GM12892 (cell line): Measurements from ENCODE around the gene TEPSIN.

ENCODE experiments used
- POLR2A ChIP-seq: IDR thresholded peaks from 2 replicates; pipeline ENCODE4 v1.6.1; 2011; ENCODE audit warnings: low read depth, low read length, control low read depth
- POLR2AphosphoS5 ChIP-seq: IDR thresholded peaks from 2 replicates; pipeline ENCODE4 v1.6.1; 2011; ENCODE audit warnings: low read depth, low read length, control low read depth
- TAF1 ChIP-seq: IDR thresholded peaks from 2 replicates; pipeline ENCODE4 v1.6.1; 2011; ENCODE audit warnings: low read depth, mild to moderate bottlenecking, control low read depth, low read length, borderline replicate concordance

- TF ChIP-seq POLR2A (no peak), POLR2AphosphoS5 (no peak), TAF1 (no peak)
Observed at GRCh38 chr17:81207610-81208581, 31.0 kb downstream of the TEPSIN start.
